BE2C (cell line): Measurements from ENCODE around the gene NBAS.

Experiments
- DNase-seq: peaks from one replicate; pipeline ENCODE4 v3.0.0-alpha.2; 2020
- H3K27me3 ChIP-seq: fragments of 250-450 bp; sonication (Bioruptor Pico); 2 replicates; pipeline ENCODE4 v1.5.1; 2020; ENCODE audit warnings: mild to moderate bottlenecking
- H3K36me3 ChIP-seq: fragments of 250-450 bp; sonication (Bioruptor Pico); 2 replicates; pipeline ENCODE4 v1.5.1; 2020; ENCODE audit warnings: mild to moderate bottlenecking
- H3K4me1 ChIP-seq: fragments of 250-450 bp; sonication (Bioruptor Pico); 2 replicates; pipeline ENCODE4 v1.5.1; 2020
- H3K4me3 ChIP-seq: 2 replicates; pipeline ENCODE4 v1.5.1; 2011; ENCODE audit warnings: low read depth, low read length
- H3K9me3 ChIP-seq: fragments of 250-450 bp; sonication (Bioruptor Pico); 2 replicates; pipeline ENCODE4 v1.5.1; 2020
- TF ChIP-seq, protein P1 (sequence below): IDR thresholded peaks from 2 replicates; pipeline ENCODE4 v1.5.1; 2012; ENCODE audit warnings: mild to moderate bottlenecking, low read depth, low read length

Gene NBAS

DNA sequence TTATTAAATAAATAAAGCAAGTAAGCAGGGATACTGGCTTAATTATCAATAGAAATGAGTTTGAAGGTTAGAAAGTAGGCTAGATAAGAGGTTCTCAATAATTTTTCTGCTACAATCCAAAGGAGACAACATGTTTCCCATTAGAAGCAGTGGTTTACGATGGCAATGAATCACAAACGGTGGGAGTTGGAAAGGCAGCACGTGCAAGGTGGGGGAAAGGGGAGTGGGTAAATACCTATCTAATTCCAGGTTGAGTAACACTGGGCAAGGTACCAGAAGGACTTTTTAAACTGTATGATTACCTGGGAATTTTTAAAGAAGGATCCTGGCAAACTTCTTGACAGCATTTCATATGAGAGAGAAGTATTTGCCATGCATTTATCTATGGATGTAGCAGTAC is 289.9 kb downstream of the NBAS start:
- no peak for DNase-seq
- Histone ChIP-seq H3K27me3 (no peaks in the 10 kb centered on the region), H3K9me3 (no peaks in the 10 kb centered on the region), H3K4me3 (no peak overlapping the region), H3K36me3 (peaks cover 6% of the 10 kb centered on the region), H3K4me1 (no peaks in the 10 kb centered on the region)
- TF ChIP-seq, protein P1, sequence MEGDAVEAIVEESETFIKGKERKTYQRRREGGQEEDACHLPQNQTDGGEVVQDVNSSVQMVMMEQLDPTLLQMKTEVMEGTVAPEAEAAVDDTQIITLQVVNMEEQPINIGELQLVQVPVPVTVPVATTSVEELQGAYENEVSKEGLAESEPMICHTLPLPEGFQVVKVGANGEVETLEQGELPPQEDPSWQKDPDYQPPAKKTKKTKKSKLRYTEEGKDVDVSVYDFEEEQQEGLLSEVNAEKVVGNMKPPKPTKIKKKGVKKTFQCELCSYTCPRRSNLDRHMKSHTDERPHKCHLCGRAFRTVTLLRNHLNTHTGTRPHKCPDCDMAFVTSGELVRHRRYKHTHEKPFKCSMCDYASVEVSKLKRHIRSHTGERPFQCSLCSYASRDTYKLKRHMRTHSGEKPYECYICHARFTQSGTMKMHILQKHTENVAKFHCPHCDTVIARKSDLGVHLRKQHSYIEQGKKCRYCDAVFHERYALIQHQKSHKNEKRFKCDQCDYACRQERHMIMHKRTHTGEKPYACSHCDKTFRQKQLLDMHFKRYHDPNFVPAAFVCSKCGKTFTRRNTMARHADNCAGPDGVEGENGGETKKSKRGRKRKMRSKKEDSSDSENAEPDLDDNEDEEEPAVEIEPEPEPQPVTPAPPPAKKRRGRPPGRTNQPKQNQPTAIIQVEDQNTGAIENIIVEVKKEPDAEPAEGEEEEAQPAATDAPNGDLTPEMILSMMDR = no peak

DNA sequence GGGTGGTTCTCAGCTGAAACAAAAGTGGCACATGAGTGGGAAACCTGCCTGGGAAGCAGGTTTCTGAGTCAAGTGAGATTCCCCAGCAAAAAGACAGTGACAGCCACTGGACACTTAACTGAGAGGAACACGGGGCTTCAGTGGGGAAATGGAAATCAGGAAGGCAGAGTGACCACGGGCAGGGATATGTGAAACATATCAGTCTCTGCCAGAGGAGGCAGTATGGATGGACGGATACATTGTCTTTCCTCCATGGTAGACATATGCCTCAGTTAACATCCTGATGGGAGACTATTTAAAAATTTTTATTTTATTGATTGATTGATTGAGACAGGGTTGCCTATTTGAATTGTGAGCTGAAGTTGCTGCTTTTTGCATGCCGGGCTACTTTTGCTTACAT is 292.1 kb downstream of the NBAS start:
- Histone ChIP-seq H3K4me3 (no peak overlapping the region), H3K9me3 (no peaks in the 10 kb centered on the region), H3K36me3 (no peaks in the 10 kb centered on the region), H3K27me3 (no peaks in the 10 kb centered on the region), H3K4me1 (no peaks in the 10 kb centered on the region)
- TF ChIP-seq, protein P1 = no peak
- DNase-seq = no peak

DNA sequence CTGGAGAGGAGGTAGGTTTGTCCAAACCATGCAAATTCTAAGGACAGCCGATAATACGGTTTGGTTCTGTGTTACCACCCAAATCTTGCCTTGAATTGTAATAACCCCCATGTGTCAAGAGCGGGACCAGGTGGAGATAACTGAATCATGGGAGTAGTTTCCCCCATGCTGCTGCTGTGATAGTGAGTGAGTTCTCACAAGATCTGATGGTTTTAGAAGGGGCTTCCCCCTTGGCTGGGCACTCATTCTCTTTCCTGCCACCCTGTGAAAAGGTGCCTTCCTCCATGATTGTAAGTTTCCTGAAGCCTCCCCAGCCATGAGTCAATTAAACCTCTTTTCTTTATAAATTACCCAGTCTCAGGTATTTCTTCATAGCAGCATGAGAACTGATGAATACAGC is 295.2 kb downstream of the NBAS start:
- TF ChIP-seq, protein P1 = no peak
- no peak for DNase-seq
- no peaks in the 10 kb centered on the region for H3K9me3 ChIP-seq
- H3K36me3 ChIP-seq = no peaks in the 10 kb centered on the region; the same call in 1 of the 2 replicates
- no peaks in the 10 kb centered on the region for H3K27me3 ChIP-seq
- H3K4me3 ChIP-seq = no peak overlapping the region
- H3K4me1 ChIP-seq = no peaks in the 10 kb centered on the region

DNA sequence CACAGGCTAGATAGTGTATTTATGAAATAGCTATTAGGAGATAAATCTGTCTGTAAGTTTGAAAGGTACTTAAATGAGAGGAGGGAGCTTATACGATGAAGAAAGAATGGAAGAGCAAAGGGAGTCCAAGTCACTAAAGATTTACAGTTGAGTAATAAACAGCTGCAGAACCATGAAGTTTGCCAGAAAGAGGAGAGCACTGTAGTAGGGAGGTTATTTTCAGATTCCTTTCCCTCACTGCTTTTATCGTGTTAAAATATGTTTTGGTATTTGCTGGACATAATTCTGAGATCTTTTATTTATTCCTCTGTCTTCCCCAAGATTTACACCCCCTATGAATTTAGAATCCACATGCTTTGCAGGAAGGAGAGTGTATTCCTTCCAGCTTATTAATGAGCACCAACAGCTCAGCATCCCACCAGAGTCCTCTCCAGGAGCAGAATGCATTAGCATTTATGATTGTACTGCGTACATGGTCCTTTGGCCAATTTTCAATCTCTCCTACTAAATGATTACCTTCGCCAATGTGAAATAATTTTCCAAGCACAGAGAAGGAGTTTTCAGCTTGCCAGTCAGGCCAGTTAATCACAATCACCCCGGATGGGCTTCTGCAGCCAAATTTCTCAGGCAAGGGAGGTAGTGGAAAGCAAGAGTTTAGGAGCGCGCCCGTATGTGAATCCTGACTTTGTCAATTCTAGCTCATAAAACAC is 297.0 kb downstream of the NBAS start:
- Histone ChIP-seq H3K27me3 (no peaks in the 10 kb centered on the region), H3K4me1 (0 out of 2 replicates have a peak, but pooled peaks cover 4% of the 10 kb centered on the region), H3K36me3 (no peaks in the 10 kb centered on the region; the same call in 1 of the 2 replicates), H3K4me3 (no peak overlapping the region), H3K9me3 (no peaks in the 10 kb centered on the region)
- DNase-seq = no peak
- TF ChIP-seq, protein P1 = no peak

DNA sequence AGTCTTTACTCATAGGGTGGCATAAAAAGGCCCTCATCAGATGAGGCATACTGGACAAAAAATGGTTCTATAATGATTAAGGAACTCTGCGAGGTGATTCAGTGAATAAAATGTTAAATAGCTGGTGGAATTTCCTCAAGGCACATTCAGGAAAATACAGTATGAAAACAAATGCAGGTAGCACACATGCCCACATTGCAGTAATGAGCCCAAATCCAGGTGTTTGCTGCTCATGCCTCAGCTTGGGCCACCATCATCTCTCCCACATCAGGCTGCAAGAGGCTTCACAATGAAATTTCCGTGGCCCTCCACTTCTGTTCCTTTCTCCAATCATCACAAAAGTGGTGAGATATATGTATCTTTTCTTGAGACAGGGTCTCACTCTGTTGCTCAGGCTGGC is 298.3 kb downstream of the NBAS start:
- H3K4me1 ChIP-seq = 0 out of 2 replicates have a peak, but pooled peaks cover 4% of the 10 kb centered on the region
- no peak for DNase-seq
- no peaks in the 10 kb centered on the region for H3K27me3 ChIP-seq
- H3K9me3 ChIP-seq = no peaks in the 10 kb centered on the region
- TF ChIP-seq, protein P1 = no peak
- no peaks in the 10 kb centered on the region; the same call in 1 of the 2 replicates for H3K36me3 ChIP-seq
- no peak overlapping the region for H3K4me3 ChIP-seq

DNA sequence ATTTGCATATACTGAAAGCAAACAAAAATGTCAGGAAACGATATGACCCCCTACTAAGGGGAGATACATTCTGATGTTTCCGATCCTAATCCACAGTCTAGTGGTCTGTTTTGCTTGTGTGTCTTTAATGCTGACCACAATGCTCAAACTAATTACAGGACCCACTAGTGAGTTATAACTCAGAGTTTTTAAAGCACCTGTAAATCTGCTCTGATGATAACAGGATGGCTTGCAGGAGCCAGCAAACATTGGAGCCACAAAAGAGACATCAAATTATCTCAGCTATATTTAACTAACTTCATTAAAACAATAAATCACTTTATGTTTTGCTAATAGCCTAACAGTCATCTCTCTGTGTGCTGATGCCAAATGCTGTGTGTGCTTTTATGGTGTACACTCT is 300.3 kb downstream of the NBAS start:
- no peaks in the 10 kb centered on the region for H3K9me3 ChIP-seq
- no peaks in the 10 kb centered on the region for H3K27me3 ChIP-seq
- H3K36me3 ChIP-seq = no peaks in the 10 kb centered on the region; the same call in 1 of the 2 replicates
- 0 out of 2 replicates have a peak, but pooled peaks cover 4% of the 10 kb centered on the region for H3K4me1 ChIP-seq
- TF ChIP-seq, protein P1 = no peak
- DNase-seq = no peak
- no peak overlapping the region for H3K4me3 ChIP-seq
